Parathyroid adenoma (tissue), 2 donors: ENCODE measurements around the gene WDR20.
"Not testable (repeated sequence)": the region's sequence is repeated elsewhere in the genome, so short reads cannot be mapped to it uniquely, and the experiment has no call there.

Experiments used
- H2AFZ ChIP-seq: fragments of 300-600 bp; sonication (generic); one replicate; pipeline ENCODE4 v1.7.0; 2017; ENCODE audit warnings: antibody characterized with exemption, mild to moderate bottlenecking
- H3K27ac ChIP-seq: fragments of 300-600 bp; sonication (generic); one replicate; pipeline ENCODE4 v1.7.0; 2017
- H3K27me3 ChIP-seq: fragments of 300-600 bp; sonication (generic); one replicate; pipeline ENCODE4 v1.7.0; 2017; ENCODE audit warnings: low read length; ENCODE audit not compliant: control insufficient read depth, insufficient read depth
- H3K36me3 ChIP-seq: fragments of 300-600 bp; sonication (generic); one replicate; pipeline ENCODE4 v1.7.0; 2017; ENCODE audit warnings: low read length; ENCODE audit not compliant: control insufficient read depth, insufficient read depth
- H3K4me1 ChIP-seq: fragments of 300-600 bp; sonication (generic); one replicate; pipeline ENCODE4 v1.7.0; 2017; ENCODE audit warnings: control low read depth
- H3K4me2 ChIP-seq: fragments of 300-600 bp; sonication (generic); one replicate; pipeline ENCODE4 v1.7.0; 2017; ENCODE audit warnings: low read length
- H3K4me3 ChIP-seq: fragments of 300-600 bp; sonication (generic); one replicate; pipeline ENCODE4 v1.7.0; 2017; ENCODE audit warnings: low read depth, low read length
- H3K79me2 ChIP-seq: fragments of 300-600 bp; sonication (generic); one replicate; pipeline ENCODE4 v1.7.0; 2017; ENCODE audit warnings: control low read depth
- H3K9ac ChIP-seq: fragments of 300-600 bp; sonication (generic); one replicate; pipeline ENCODE4 v1.7.0; 2017; ENCODE audit warnings: mild to moderate bottlenecking
- H3K9me3 ChIP-seq: fragments of 300-600 bp; sonication (generic); one replicate; pipeline ENCODE4 v1.7.0; 2017; ENCODE audit warnings: low read length; ENCODE audit not compliant: control insufficient read depth
- CTCF ChIP-seq: fragments of 300-600 bp; sonication (generic); IDR thresholded peaks from one replicate; pipeline ENCODE4 v1.7.0; 2017; ENCODE audit warnings: antibody characterized with exemption, mild to moderate bottlenecking
- donor health status: primary hyperparathyroidism.

The WDR20 gene

GRCh38 chr14:102241147-102241546, 101.5 kb downstream of the WDR20 start:
- Histone ChIP-seq H3K9me3 (no peaks in the 10 kb centered on the region), H3K4me1 (peaks cover 7% of the 10 kb centered on the region), H3K4me3 (no peak overlapping the region), H3K27me3 (no peaks in the 10 kb centered on the region), H3K79me2 (no peaks in the 10 kb centered on the region), H3K36me3 (no peaks in the 10 kb centered on the region), H2AFZ (no peak overlapping the region), H3K4me2 (no peak overlapping the region), H3K27ac (no peak overlapping the region), H3K9ac (no peak overlapping the region)
- TF ChIP-seq CTCF: no peak

GRCh38 chr14:102243795-102244194, 104.1 kb downstream of the WDR20 start:
- not testable (repeated sequence) for H3K4me1 ChIP-seq, H3K4me2 ChIP-seq, H3K9me3 ChIP-seq, H3K9ac ChIP-seq, H2AFZ ChIP-seq, H3K79me2 ChIP-seq, H3K36me3 ChIP-seq, H3K27ac ChIP-seq, H3K4me3 ChIP-seq, H3K27me3 ChIP-seq

- Histone ChIP-seq H3K9ac (no peak overlapping the region), H3K27me3 (no peaks in the 10 kb centered on the region), H3K9me3 (no peaks in the 10 kb centered on the region), H3K4me3 (no peak overlapping the region), H3K79me2 (peaks cover 21% of the 10 kb centered on the region), H3K36me3 (no peaks in the 10 kb centered on the region), H2AFZ (no peak overlapping the region), H3K4me2 (no peak overlapping the region), H3K4me1 (no peaks in the 10 kb centered on the region), H3K27ac (no peak overlapping the region)
- TF ChIP-seq CTCF: no peak
Measured at GRCh38 chr14:102246071-102246470, 106.4 kb downstream of the WDR20 start.

GRCh38 chr14:102248121-102248520, 108.4 kb downstream of the WDR20 start:
- TF ChIP-seq CTCF: no peak
- H3K4me3 ChIP-seq: no peak overlapping the region
- H2AFZ ChIP-seq: no peak overlapping the region
- H3K36me3 ChIP-seq: no peaks in the 10 kb centered on the region
- H3K27me3 ChIP-seq: no peaks in the 10 kb centered on the region
- no peak overlapping the region for H3K27ac ChIP-seq
- no peaks in the 10 kb centered on the region for H3K9me3 ChIP-seq
- no peaks in the 10 kb centered on the region for H3K4me1 ChIP-seq
- H3K79me2 ChIP-seq: peaks cover 21% of the 10 kb centered on the region
- H3K9ac ChIP-seq: no peak overlapping the region
- no peak overlapping the region for H3K4me2 ChIP-seq

GRCh38 chr14:102249041-102249440, 109.3 kb downstream of the WDR20 start:
- Histone ChIP-seq H3K9ac (no peak overlapping the region), H2AFZ (no peak overlapping the region), H3K27me3 (no peaks in the 10 kb centered on the region), H3K4me2 (no peak overlapping the region), H3K36me3 (no peaks in the 10 kb centered on the region), H3K27ac (no peak overlapping the region), H3K4me1 (no peaks in the 10 kb centered on the region), H3K79me2 (peaks cover 21% of the 10 kb centered on the region), H3K9me3 (no peaks in the 10 kb centered on the region), H3K4me3 (no peak overlapping the region)
- no peak for TF ChIP-seq CTCF
